K562 (cell line): Measurements from ENCODE around the gene P2RX1. TPM values are rescaled to one million over a fixed set of nuclear protein-coding genes. Genes with fewer than 3 reads are reported as not detected.

Experiments
- ATAC-seq: fragments of 200-7000 bp; cut with Tn5 transposase; 3 replicates; pipeline ENCODE4 v1.9.1; 2020; ENCODE audit warnings: moderate library complexity
- BruUV-seq: library from RNA; stranded (reverse); fragments of 400-500 nt; replicated peaks from 2 replicates; lab custom pipeline; 2021; lab: Mats Ljungman, UMichigan
- CTCF ChIA-PET: fragments of 300-600 bp; formaldehyde crosslinking; extraction: SDS; loops from one replicate; lab custom pipeline; 2021; ENCODE audit warnings: low intra/inter-chr PET ratio; lab: Yijun Ruan, JAX
- POLR2A ChIA-PET: fragments of 300-600, 350-650 bp; sonication (Branson Sonifier 250); formaldehyde crosslinking; extraction: SDS; loops from one replicate; lab custom pipeline; 2021; ENCODE audit warnings: antibody characterized with exemption, inconsistent platforms; lab: Yijun Ruan, JAX
- DNase-seq, 4 experiments: peaks; one replicate each; pipeline versions ENCODE4 v3.0.0 to v3.0.0-alpha.2; 2011 to 2018; ENCODE audit warnings: low spot score in 3 of 4, mixed read lengths in 3 of 4; ENCODE audit errors: extremely low read depth in 1 of 4
- FAIRE-seq: peaks from 2 replicates; lab custom pipeline; 2011; peaks lifted over from hg19 to GRCh38; lab: Jason Lieb, UNC
- H2AFZ ChIP-seq: 2 replicates; pipeline ENCODE4 v1.6.0; 2011; ENCODE audit warnings: low read depth, low read length, control low read depth, inconsistent platforms
- H3K27ac ChIP-seq: fragments of 200-600 bp; 3 replicates; pipeline ENCODE4 v1.8.0; 2011; ENCODE audit warnings: low read depth, mild to moderate bottlenecking, control low read depth, inconsistent platforms, low read length, moderate library complexity, mixed read lengths; ENCODE audit errors: extremely low read depth
- H3K27me3 ChIP-seq, 2 experiments: fragments of 300-600 bp in 1 of 2; 2 replicates in 1 of 2; 3 replicates in 1 of 2; pipeline versions ENCODE4 v1.6.0 to v1.8.0; 2011; ENCODE audit warnings: inconsistent platforms in 2 of 2, low read length in 2 of 2, mild to moderate bottlenecking in 1 of 2, mixed read lengths in 1 of 2, moderate library complexity in 1 of 2; ENCODE audit not compliant: control insufficient read depth in 2 of 2, insufficient read depth in 2 of 2
- H3K36me3 ChIP-seq: fragments of 300-600 bp; 3 replicates; pipeline ENCODE4 v1.8.0; 2011; ENCODE audit warnings: mild to moderate bottlenecking, low read length, inconsistent platforms; ENCODE audit not compliant: control insufficient read depth, insufficient read depth
- H3K4me1 ChIP-seq, 2 experiments: fragments of 200-600 bp in 1 of 2; replicated peaks in 1 of 2; 2 replicates in 1 of 2; 3 replicates in 1 of 2; pipeline versions ENCODE4 v1.5.1 to v1.8.0; 2011; ENCODE audit warnings: inconsistent platforms in 2 of 2, low read length in 2 of 2, mild to moderate bottlenecking in 1 of 2, mixed read lengths in 1 of 2, moderate library complexity in 1 of 2; ENCODE audit not compliant: control insufficient read depth in 2 of 2, insufficient read depth in 2 of 2
- H3K4me2 ChIP-seq: 2 replicates; pipeline ENCODE4 v1.6.1; 2011; ENCODE audit warnings: low read length, control low read depth, inconsistent platforms, mixed read lengths; ENCODE audit not compliant: insufficient read depth
- H3K4me3 ChIP-seq: fragments of 200-600 bp; sonication (generic), shearing (Covaris generic); 2 replicates; pipeline ENCODE4 v1.5.1; 2016; ENCODE audit warnings: control low read depth, inconsistent platforms
- H3K79me2 ChIP-seq: fragments of 200-600 bp; 3 replicates; pipeline ENCODE4 v1.8.0; 2011; ENCODE audit warnings: low read length, inconsistent platforms; ENCODE audit not compliant: control insufficient read depth, insufficient read depth
- H3K9ac ChIP-seq, 2 experiments: 2 replicates each; pipeline versions ENCODE4 v1.6.0 to v1.6.1; 2011; ENCODE audit warnings: low read depth in 2 of 2, low read length in 2 of 2, control low read depth in 1 of 2, inconsistent platforms in 1 of 2, mild to moderate bottlenecking in 1 of 2, mixed read lengths in 1 of 2; ENCODE audit not compliant: insufficient read depth in 1 of 2
- H3K9me1 ChIP-seq: one replicate; pipeline ENCODE4 v1.6.0; 2011; ENCODE audit warnings: inconsistent platforms, mild to moderate bottlenecking, low read length, moderate library complexity; ENCODE audit not compliant: control insufficient read depth, insufficient read depth
- H3K9me3 ChIP-seq: replicated peaks from 2 replicates; pipeline ENCODE4 v1.5.1; 2011; ENCODE audit warnings: low read depth, low read length, inconsistent platforms; ENCODE audit not compliant: control insufficient read depth, insufficient read depth
- H4K20me1 ChIP-seq: replicated peaks from 2 replicates; pipeline ENCODE4 v1.6.1; 2011; ENCODE audit warnings: low read length, inconsistent platforms, mixed read lengths; ENCODE audit not compliant: control insufficient read depth, insufficient read depth
- BCL6 ChIP-seq: fragments of 250-450 bp; sonication (Bioruptor Pico); IDR thresholded peaks from 2 replicates; pipeline ENCODE4 v1.4.0; 2020
- GATAD2B ChIP-seq: fragments of 450-650 bp; IDR thresholded peaks from 2 replicates; pipeline ENCODE4 v1.6.1; 2017; ENCODE audit warnings: mild to moderate bottlenecking, borderline replicate concordance
- HDGF ChIP-seq: fragments of 450-650 bp; IDR thresholded peaks from 2 replicates; pipeline ENCODE4 v1.6.1; 2016
- MBD1 ChIP-seq: fragments of 250-450 bp; sonication (Bioruptor Pico); IDR thresholded peaks from 2 replicates; pipeline ENCODE4 v1.8.0; 2022; ENCODE audit warnings: inconsistent platforms
- NFXL1 ChIP-seq: fragments of 450-650 bp; formaldehyde crosslinking; IDR thresholded peaks from 2 replicates; pipeline ENCODE4 v1.4.0; 2021; ENCODE audit warnings: mild to moderate bottlenecking
- PCBP2 ChIP-seq: fragments of 200-400 bp; formaldehyde crosslinking; IDR thresholded peaks from 2 replicates; pipeline ENCODE4 v1.6.1; 2018; ENCODE audit warnings: low read length, low read depth, mild to moderate bottlenecking, moderate library complexity; ENCODE audit not compliant: poor library complexity, severe bottlenecking
- POLR2A ChIP-seq: fragments of 450-650 bp; conservative IDR thresholded peaks from 2 replicates; pipeline ENCODE4 v1.6.1; 2016
- RBBP5 ChIP-seq: fragments of 200-600 bp; sonication (generic); IDR thresholded peaks from 2 replicates; pipeline ENCODE4 v1.6.1; 2012; ENCODE audit warnings: borderline replicate concordance, mild to moderate bottlenecking, low read length, control low read depth, inconsistent platforms; ENCODE audit not compliant: insufficient read depth, poor library complexity, severe bottlenecking
- SREBF2 ChIP-seq: sonication (generic); formaldehyde crosslinking; IDR thresholded peaks from 2 replicates; pipeline ENCODE4 v1.4.0; 2020; ENCODE audit warnings: mild to moderate bottlenecking, missing genetic modification reagents
- THAP7 ChIP-seq: fragments of 250-450 bp; sonication (Bioruptor Pico); IDR thresholded peaks from 2 replicates; pipeline ENCODE4 v1.5.0; 2021
- THRAP3 ChIP-seq: fragments of 450-650 bp; IDR thresholded peaks from 2 replicates; pipeline ENCODE4 v1.6.1; 2016; ENCODE audit warnings: mild to moderate bottlenecking, inconsistent platforms, borderline replicate concordance
- ZBTB1 ChIP-seq: sonication (generic); formaldehyde crosslinking; IDR thresholded peaks from 2 replicates; pipeline ENCODE4 v1.8.1; 2023; ENCODE audit warnings: missing genetic modification reagents, low read depth, mild to moderate bottlenecking, borderline replicate concordance
- ZBTB8A ChIP-seq: fragments of 450-650 bp; IDR thresholded peaks from 2 replicates; pipeline ENCODE4 v1.6.1; 2018; ENCODE audit warnings: mild to moderate bottlenecking, moderate library complexity; ENCODE audit not compliant: partially characterized antibody
- ZFP1 ChIP-seq: fragments of 450-650 bp; formaldehyde crosslinking; IDR thresholded peaks from 2 replicates; pipeline ENCODE4 v1.4.0; 2020; ENCODE audit warnings: mild to moderate bottlenecking, mixed read lengths
- ZNF384 ChIP-seq: IDR thresholded peaks from 2 replicates; pipeline ENCODE4 v1.6.1; 2012; ENCODE audit warnings: low read depth, low read length, improper control_type of control experiment
- ZNF436 ChIP-seq: fragments of 250-450, 450-650 bp; sonication (Bioruptor Pico); formaldehyde crosslinking; IDR thresholded peaks from 2 replicates; pipeline ENCODE4 v1.7.0; 2020; ENCODE audit warnings: mild to moderate bottlenecking
- WGBS: fragments of 100-300 bp; shearing (Covaris generic); methylation state at CpG from one replicate; pipeline ENCODE4 v1.1.6; 2016; ENCODE audit warnings: low coverage, mixed read lengths; ENCODE audit not compliant: insufficient coverage; ENCODE audit errors: missing lambda C conversion rate; 5-methylcytosine and 5-hydroxymethylcytosine counted together
- in situ Hi-C: fragments of 300-500 bp; cut with MboI; formaldehyde crosslinking; loops from 4 replicates; pipeline ENCODE4 v1.15.0; 2018; ENCODE audit warnings: inconsistent platforms, mixed read lengths
- intact Hi-C: fragments of 100-400 bp; cut with micrococcal nuclease; formaldehyde crosslinking; loops from 2 replicates; pipeline ENCODE4 v1.14.2; 2022
- polyA plus RNA-seq, 8 experiments: library from polyadenylated mRNA; depleted of rRNA in 4 of 8; stranded (reverse) in 5 of 8; unstranded in 3 of 8; fragments of >200 nt; fragmentation: Nextera tagmentation in 2 of 8; fragmentation: Illumina TruSeq in 1 of 8; extraction: Ambion mirVana in 2 of 8; extraction: Trizol in 1 of 8; gene quantifications; 2 replicates each; pipeline versions ENCODE4 v1.2.1 to v1.2.3, GENCODE V29; 2011 to 2014; ENCODE audit warnings: inconsistent platforms in 1 of 8, missing spikeins in 1 of 8
- total RNA-seq, 7 experiments: library from RNA; depleted of rRNA in 6 of 7; stranded (reverse); fragments of >200 nt in 6 of 7; fragmentation: Illumina TruSeq in 2 of 7; extraction: Trizol in 2 of 7; gene quantifications; 2 replicates each; pipeline versions ENCODE4 v1.2.1 to v1.2.3, GENCODE V29; 2011 to 2021; ENCODE audit warnings: low replicate concordance in 1 of 7

P2RX1 gene
- total and polyA plus RNA-seq, 9 of the 15 experiments (the other 6 are each of a cell fraction or from before 2014, with no cell fraction given) = 0.27 to 20.3 (median 10.3) TPM

- Histone ChIP-seq H3K4me1 (peaks cover 0 to 3% of the 10 kb centered on the region in 2 experiments; a peak in 2 of 5 replicates), H3K4me3 (no peak overlapping the region), H3K9me1 (no peaks in the 10 kb centered on the region), H3K9me3 (no peaks in the 10 kb centered on the region), H3K4me2 (no peak overlapping the region), H3K36me3 (peaks cover 14% of the 10 kb centered on the region; the same call in 2 of the 3 replicates), H2AFZ (no peak overlapping the region), H4K20me1 (no peaks in the 10 kb centered on the region), H3K9ac (no peak overlapping the region; a peak in 1 of 4 replicates), H3K27ac (no peak overlapping the region), H3K27me3 (no peaks in the 10 kb centered on the region), H3K79me2 (no peaks in the 10 kb centered on the region)
- DNase-seq (no peak), ATAC-seq (no peak), FAIRE-seq (no peak)
- POLR2A ChIA-PET = interaction anchor here (0.6 kb wide), 1 partner anchor 1236 kb away, joined by 4 read pairs; no protein-coding TSS in a partner anchor
- in situ Hi-C loops (no loop called here), intact Hi-C loops (no loop called here)
- WGBS = 94% methylated on average over 19 of the region's 30 CpGs
- no peak for TF ChIP-seq PCBP2
- TF ChIP-seq BCL6 = no peak
- no peak for TF ChIP-seq RBBP5
- TF ChIP-seq THRAP3 = no peak
- no peak for TF ChIP-seq ZNF384
- no peak for TF ChIP-seq SREBF2 (CRISPR knock-in tag)
- TF ChIP-seq MBD1 = no peak
- no peak for TF ChIP-seq GATAD2B
- no peak for TF ChIP-seq POLR2A
- TF ChIP-seq THAP7 (CRISPR knock-in tag) = no peak
- no peak for TF ChIP-seq ZNF436
- no peak for TF ChIP-seq ZBTB1 (CRISPR knock-in tag)
- no peak for TF ChIP-seq HDGF
- TF ChIP-seq ZBTB8A = no peak
- TF ChIP-seq ZFP1 (CRISPR knock-in tag) = no peak
- no peak for TF ChIP-seq NFXL1
- BruUV-seq = no TSS peak
- CTCF ChIA-PET = no interaction called here
Measured at GRCh38 chr17:3860939-3861700, 55.1 kb downstream of the P2RX1 start.
